ENCODE data around the gene CCDC183. TPM values are rescaled to one million over a fixed set of nuclear protein-coding genes. Genes with fewer than 3 reads are reported as not detected.

CCDC183 gene
- total RNA-seq, 1 donor from 2014 or later: under 0.01 TPM

- no peak for TF ChIP-seq CTCF (IDR thresholded peaks at IDR 0.05; ENCODE audit: insufficient read depth, low read length, severe bottlenecking)
- Histone ChIP-seq H3K27me3 (ENCODE audit: control insufficient read depth, insufficient read depth, low read length) (no peaks in the 10 kb centered on the region), H3K4me3 (ENCODE audit: low read depth, low read length) (peak overlapping the region; percentile 83), H3K36me3 (ENCODE audit: control insufficient read depth, insufficient read depth, low read length) (peaks cover 5% of the 10 kb centered on the region)
- DNase-seq (ENCODE audit: low read depth): peak; percentile 22
- FAIRE-seq: no peak
Measured at GRCh38 chr9:136808806-136809158, 12.6 kb downstream of the CCDC183 start.

GRCh38 chr9:136814725-136815421 is 18.7 kb downstream of the CCDC183 start:
- DNase-seq (ENCODE audit: low read depth): no peak
- no peaks in the 10 kb centered on the region for H3K27me3 ChIP-seq (ENCODE audit: control insufficient read depth, insufficient read depth, low read length)
- TF ChIP-seq CTCF (IDR thresholded peaks at IDR 0.05; ENCODE audit: insufficient read depth, low read length, severe bottlenecking): no peak
- no peak overlapping the region for H3K4me3 ChIP-seq (ENCODE audit: low read depth, low read length)
- H3K36me3 ChIP-seq (ENCODE audit: control insufficient read depth, insufficient read depth, low read length): no peaks in the 10 kb centered on the region
- no peak for FAIRE-seq

GRCh38 chr9:136815422-136815782 is 19.3 kb downstream of the CCDC183 start:
- no peaks in the 10 kb centered on the region for H3K36me3 ChIP-seq (ENCODE audit: control insufficient read depth, insufficient read depth, low read length)
- no peak for TF ChIP-seq CTCF (IDR thresholded peaks at IDR 0.05; ENCODE audit: insufficient read depth, low read length, severe bottlenecking)
- H3K27me3 ChIP-seq (ENCODE audit: control insufficient read depth, insufficient read depth, low read length): no peaks in the 10 kb centered on the region
- FAIRE-seq (no peak), DNase-seq (ENCODE audit: low read depth) (no peak)
- no peak overlapping the region for H3K4me3 ChIP-seq (ENCODE audit: low read depth, low read length)

- FAIRE-seq: peak; percentile 18
- H3K36me3 ChIP-seq (ENCODE audit: control insufficient read depth, insufficient read depth, low read length): peaks cover 6% of the 10 kb centered on the region
Measured at GRCh38 chr9:136820971-136821825, 25.1 kb downstream of the CCDC183 start.

GRCh38 chr9:136821826-136822544 is 25.8 kb downstream of the CCDC183 start:
- no peaks in the 10 kb centered on the region for H3K27me3 ChIP-seq (ENCODE audit: control insufficient read depth, insufficient read depth, low read length)
- H3K4me3 ChIP-seq (ENCODE audit: low read depth, low read length): no peak overlapping the region
- FAIRE-seq (no peak), DNase-seq (ENCODE audit: low read depth) (no peak)
- no peak for TF ChIP-seq CTCF (IDR thresholded peaks at IDR 0.05; ENCODE audit: insufficient read depth, low read length, severe bottlenecking)
- peaks cover 11% of the 10 kb centered on the region for H3K36me3 ChIP-seq (ENCODE audit: control insufficient read depth, insufficient read depth, low read length)

More at GRCh38 chr9:136820971-136821825, 25.1 kb downstream of the CCDC183 start:
- DNase-seq (ENCODE audit: low read depth): no peak
- TF ChIP-seq CTCF (IDR thresholded peaks at IDR 0.05; ENCODE audit: insufficient read depth, low read length, severe bottlenecking): no peak
- H3K27me3 ChIP-seq (ENCODE audit: control insufficient read depth, insufficient read depth, low read length): no peaks in the 10 kb centered on the region
- no peak overlapping the region for H3K4me3 ChIP-seq (ENCODE audit: low read depth, low read length)
